CD4-positive, alpha-beta T cell (primary cell): ENCODE data around the gene ERVH48-1. TPM values are rescaled to one million over a fixed set of nuclear protein-coding genes. Genes with fewer than 3 reads are reported as not detected.
"Not testable (repeated sequence)": the region's sequence is repeated elsewhere in the genome, so short reads cannot be mapped to it uniquely, and the experiment has no call there.

ENCODE experiments used
- ATAC-seq: fragments of 200-7000 bp; cut with Tn5 transposase; one replicate; pipeline ENCODE4 v1.10.0; 2022; ENCODE audit warnings: mild to moderate bottlenecking; ENCODE audit not compliant: poor library complexity
- CTCF ChIA-PET: fragments of 350-600 bp; sonication (Branson Sonifier 250); formaldehyde crosslinking; loops from one replicate; lab custom pipeline; 2021; ENCODE audit warnings: antibody characterized with exemption, inconsistent platforms; lab: Charles Lee
- POLR2A ChIA-PET: fragments of 350-600 bp; sonication (Branson Sonifier 250); formaldehyde crosslinking; loops from one replicate; lab custom pipeline; 2021; ENCODE audit warnings: antibody characterized with exemption, inconsistent platforms; lab: Charles Lee
- DNase-seq, 14 experiments: peaks; one replicate each; pipeline ENCODE4 v3.0.0-alpha.2; 2013 to 2020; ENCODE audit warnings: mixed read lengths in 2 of 14
- H3K27ac ChIP-seq, 2 donors: one replicate each; pipeline versions ENCODE4 v1.5.1 to v1.7.0; 2013; ENCODE audit warnings: low read length in 2 of 2, low read depth in 1 of 2, mild to moderate bottlenecking in 1 of 2
- H3K27me3 ChIP-seq, 2 experiments: 1 replicate in 1 of 2; 2 replicates in 1 of 2; pipeline versions ENCODE4 v1.6.1 to v1.7.0; 2013; ENCODE audit warnings: low read length in 2 of 2, control low read depth in 1 of 2, mild to moderate bottlenecking in 1 of 2, moderate library complexity in 1 of 2; ENCODE audit not compliant: insufficient read depth in 2 of 2, control insufficient read depth in 1 of 2
- H3K36me3 ChIP-seq: one replicate; pipeline ENCODE4 v1.6.1; 2013; ENCODE audit warnings: low read length, control low read depth; ENCODE audit not compliant: insufficient read depth
- H3K4me1 ChIP-seq: one replicate; pipeline ENCODE4 v1.6.1; 2013; ENCODE audit warnings: low read length, control low read depth; ENCODE audit not compliant: insufficient read depth
- H3K4me3 ChIP-seq: one replicate; pipeline ENCODE4 v1.5.1; 2013; ENCODE audit warnings: mild to moderate bottlenecking, low read length, moderate library complexity
- H3K9me3 ChIP-seq, 2 experiments: 1 replicate in 1 of 2; 2 replicates in 1 of 2; pipeline versions ENCODE4 v1.6.1 to v1.7.0; 2013; ENCODE audit warnings: low read length in 2 of 2, mild to moderate bottlenecking in 2 of 2, control low read depth in 1 of 2, moderate library complexity in 1 of 2; ENCODE audit not compliant: control insufficient read depth in 1 of 2, insufficient read depth in 1 of 2
- H3K27ac Mint-ChIP-seq: one replicate; pipeline ENCODE4 v1.8.0; 2020; ENCODE audit warnings: mixed read lengths
- H3K27me3 Mint-ChIP-seq: one replicate; pipeline ENCODE4 v1.8.0; 2021; ENCODE audit warnings: mixed read lengths
- H3K36me3 Mint-ChIP-seq: one replicate; pipeline ENCODE4 v1.8.0; 2021; ENCODE audit warnings: low read depth, mixed read lengths
- H3K4me1 Mint-ChIP-seq: one replicate; pipeline ENCODE4 v1.8.0; 2021; ENCODE audit warnings: low read depth, mixed read lengths
- H3K4me3 Mint-ChIP-seq: one replicate; pipeline ENCODE4 v1.8.0; 2020; ENCODE audit warnings: mild to moderate bottlenecking, mixed read lengths
- H3K9me3 Mint-ChIP-seq: one replicate; pipeline ENCODE4 v1.8.0; 2020; ENCODE audit warnings: mixed read lengths
- CTCF ChIP-seq: fragments of 200-600 bp; IDR thresholded peaks from one replicate; pipeline ENCODE4 v1.8.0; 2022; ENCODE audit warnings: antibody characterized with exemption, mild to moderate bottlenecking
- intact Hi-C, 2 experiments: fragments of 100-400 bp; cut with DNase I in 1 of 2; cut with micrococcal nuclease in 1 of 2; formaldehyde crosslinking; loops; one replicate each; pipeline versions ENCODE4 v1.15.1 to v1.9.0; 2023 to 2025; cut with DNase I, micrococcal nuclease
- total RNA-seq, 174 experiments: library from RNA in 2 of 174; stranded (reverse) in 2 of 174; gene quantifications; one replicate each; pipeline ENCODE4 v1.2.3 and lab custom pipeline; 2021 to 2026

Gene ERVH48-1
- total RNA-seq, 2 experiments from 2014 or later: 1.1 to 1.4 TPM

- Mint-ChIP-seq H3K27ac (no peak overlapping the region), H3K4me3 (no peak overlapping the region), H3K4me1 (no peaks in the 10 kb centered on the region), H3K9me3 (no peaks in the 10 kb centered on the region), H3K36me3 (no peaks in the 10 kb centered on the region), H3K27me3 (no peaks in the 10 kb centered on the region)
- ChIA-PET POLR2A (interaction anchor here (0.7 kb wide), 1 partner anchor 347 kb away, joined by 4 read pairs; no protein-coding TSS in a partner anchor), CTCF (no interaction called here)
- TF ChIP-seq CTCF: no peak
- Histone ChIP-seq H3K36me3 (no peaks in the 10 kb centered on the region), H3K27me3 (no peaks in the 10 kb centered on the region), H3K4me1 (no peaks in the 10 kb centered on the region), H3K27ac (no peak overlapping the region), H3K4me3 (no peak overlapping the region), H3K9me3 (no peaks in the 10 kb centered on the region)
- intact Hi-C loops: no loop called here
- DNase-seq (no peak), ATAC-seq (peak; percentile 60)
Observed at GRCh38 chr21:42956824-42957630, 31.6 kb upstream of the ERVH48-1 start.

GRCh38 chr21:42951193-42951592, 25.8 kb upstream of the ERVH48-1 start:
- H3K27me3 Mint-ChIP-seq, POLR2A ChIA-PET, H3K27ac ChIP-seq, H3K36me3 Mint-ChIP-seq, H3K4me1 Mint-ChIP-seq, H3K27ac Mint-ChIP-seq, H3K4me3 Mint-ChIP-seq, H3K9me3 Mint-ChIP-seq, H3K9me3 ChIP-seq, DNase-seq, H3K4me1 ChIP-seq, intact Hi-C loops, H3K27me3 ChIP-seq, ATAC-seq, H3K36me3 ChIP-seq, H3K4me3 ChIP-seq, CTCF ChIA-PET: not testable (repeated sequence)

- H3K36me3 Mint-ChIP-seq, H3K27me3 ChIP-seq, H3K9me3 ChIP-seq, H3K4me1 Mint-ChIP-seq, H3K36me3 ChIP-seq, H3K27me3 Mint-ChIP-seq, H3K9me3 Mint-ChIP-seq, H3K27ac ChIP-seq, POLR2A ChIA-PET, H3K4me1 ChIP-seq, H3K4me3 ChIP-seq, intact Hi-C loops, CTCF ChIA-PET, ATAC-seq: not testable (repeated sequence)
- peak overlapping the region; percentile 65 for H3K4me3 Mint-ChIP-seq
- peak overlapping the region; percentile 69 for H3K27ac Mint-ChIP-seq
- peak in 1 of 14 experiments; percentile 42 for DNase-seq
Observed at GRCh38 chr21:42949094-42949755, 23.8 kb upstream of the ERVH48-1 start.

GRCh38 chr21:42942244-42942643, 16.8 kb upstream of the ERVH48-1 start:
- H3K27me3 Mint-ChIP-seq: no peaks in the 10 kb centered on the region
- H3K9me3 Mint-ChIP-seq: no peaks in the 10 kb centered on the region
- Histone ChIP-seq H3K4me1 (no peaks in the 10 kb centered on the region), H3K9me3 (no peaks in the 10 kb centered on the region), H3K4me3 (no peak overlapping the region), H3K36me3 (no peaks in the 10 kb centered on the region), H3K27ac (no peak overlapping the region), H3K27me3 (no peaks in the 10 kb centered on the region)
- ATAC-seq: no peak
- H3K4me1 Mint-ChIP-seq: no peaks in the 10 kb centered on the region
- no peak for TF ChIP-seq CTCF
- ChIA-PET POLR2A (no interaction called here), CTCF (no interaction called here)
- no peak overlapping the region for H3K4me3 Mint-ChIP-seq
- DNase-seq: no peak
- no peak overlapping the region for H3K27ac Mint-ChIP-seq
- H3K36me3 Mint-ChIP-seq: no peaks in the 10 kb centered on the region
- intact Hi-C loops: no loop called here
